ENCODE results near the gene HAGHL.

Gene HAGHL

GRCh38 chr16:766008-766819, 39.3 kb downstream of the HAGHL start:
- no peak for TF ChIP-seq CTCF (IDR thresholded peaks at IDR 0.05; ENCODE audit: low read depth, low read length)
- no peak for DNase-seq (ENCODE audit: low read depth in 2 of 2)

GRCh38 chr16:766820-767640, 40.1 kb downstream of the HAGHL start:
- no peak overlapping the region for H3K4me3 ChIP-seq (replicated peaks in 1 of 2; ENCODE audit: low read depth in 2 of 2, low read length in 2 of 2)
- no peak for TF ChIP-seq CTCF (IDR thresholded peaks at IDR 0.05; ENCODE audit: low read depth, low read length)
- no peak for DNase-seq (ENCODE audit: low read depth in 2 of 2)

More at GRCh38 chr16:766008-766819, 39.3 kb downstream of the HAGHL start:
- H3K4me3 ChIP-seq (replicated peaks in 1 of 2; ENCODE audit: low read depth in 2 of 2, low read length in 2 of 2), result no peak overlapping the region

GRCh38 chr16:767743-768235, 40.9 kb downstream of the HAGHL start:
- H3K4me3 ChIP-seq (replicated peaks in 1 of 2; ENCODE audit: low read depth in 2 of 2, low read length in 2 of 2), result no peak overlapping the region
- DNase-seq (ENCODE audit: low read depth in 2 of 2), result no peak

GRCh38 chr16:768428-768827, 41.5 kb downstream of the HAGHL start:
- no peak overlapping the region for H3K4me3 ChIP-seq (replicated peaks in 1 of 2; ENCODE audit: low read depth in 2 of 2, low read length in 2 of 2)
- no peak for DNase-seq (ENCODE audit: low read depth in 2 of 2)
- no peak for TF ChIP-seq CTCF (IDR thresholded peaks at IDR 0.05; ENCODE audit: low read depth, low read length)

More at GRCh38 chr16:767743-768235, 40.9 kb downstream of the HAGHL start:
- no peak for TF ChIP-seq CTCF (IDR thresholded peaks at IDR 0.05; ENCODE audit: low read depth, low read length)

- no peak for DNase-seq (ENCODE audit: low read depth in 2 of 2)
- no peak for TF ChIP-seq CTCF (IDR thresholded peaks at IDR 0.05; ENCODE audit: low read depth, low read length)
- H3K4me3 ChIP-seq (replicated peaks in 1 of 2; ENCODE audit: low read depth in 2 of 2, low read length in 2 of 2), result no peak overlapping the region
Observed at GRCh38 chr16:769184-769784, 42.4 kb downstream of the HAGHL start.

GRCh38 chr16:769934-770333, 43.0 kb downstream of the HAGHL start:
- no peak overlapping the region for H3K4me3 ChIP-seq (replicated peaks in 1 of 2; ENCODE audit: low read depth in 2 of 2, low read length in 2 of 2)
- TF ChIP-seq CTCF (IDR thresholded peaks at IDR 0.05; ENCODE audit: low read depth, low read length), result no peak
- DNase-seq (ENCODE audit: low read depth in 2 of 2), result no peak

Measured in cardiac fibroblast (primary cell).